DOHH2 (cell line): ENCODE results near the gene SHISA4.

Experiments used
- H3F3A ChIP-seq: fragments of 200-600 bp; sonication (generic), shearing (Covaris generic); 2 replicates; pipeline ENCODE4 v1.6.0; 2016; ENCODE audit warnings: antibody characterized with exemption, mild to moderate bottlenecking; ENCODE audit not compliant: control insufficient read depth, insufficient read depth
- H3K27ac ChIP-seq: fragments of 200-600 bp; sonication (generic); 2 replicates; pipeline ENCODE4 v1.5.1; 2014; ENCODE audit warnings: low read depth, mild to moderate bottlenecking, low read length, moderate library complexity
- H3K27me3 ChIP-seq: fragments of 200-600 bp; sonication (generic); 2 replicates; pipeline ENCODE4 v1.6.1; 2014; ENCODE audit warnings: mild to moderate bottlenecking, low read length, mixed read lengths; ENCODE audit not compliant: control insufficient read depth
- H3K36me3 ChIP-seq: fragments of 200-600 bp; sonication (generic); 2 replicates; pipeline ENCODE4 v1.6.1; 2014; ENCODE audit warnings: mild to moderate bottlenecking, low read length, moderate library complexity, mixed read lengths; ENCODE audit not compliant: control insufficient read depth
- H3K4me1 ChIP-seq: fragments of 200-600 bp; sonication (generic); 2 replicates; pipeline ENCODE4 v1.6.1; 2014; ENCODE audit warnings: mild to moderate bottlenecking, low read length, mixed read lengths; ENCODE audit not compliant: control insufficient read depth
- H3K4me2 ChIP-seq: fragments of 200-600 bp; sonication (generic); 2 replicates; pipeline ENCODE4 v1.6.0; 2014; ENCODE audit warnings: mild to moderate bottlenecking, low read length, moderate library complexity
- H3K4me3 ChIP-seq: fragments of 200-600 bp; sonication (generic); 2 replicates; pipeline ENCODE4 v1.5.1; 2014; ENCODE audit warnings: mild to moderate bottlenecking, low read length, mixed read lengths
- H3K79me2 ChIP-seq: fragments of 200-600 bp; sonication (generic); 2 replicates; pipeline ENCODE4 v1.6.1; 2014; ENCODE audit warnings: mild to moderate bottlenecking, low read length, mixed read lengths; ENCODE audit not compliant: control insufficient read depth
- H3K9me2 ChIP-seq: fragments of 200-600 bp; sonication (generic); replicated peaks from 2 replicates; pipeline ENCODE4 v1.6.1; 2014; ENCODE audit warnings: mild to moderate bottlenecking, low read length, mixed read lengths; ENCODE audit not compliant: control insufficient read depth
- H3K9me3 ChIP-seq: fragments of 200-600 bp; sonication (generic); 2 replicates; pipeline ENCODE4 v1.6.1; 2014; ENCODE audit warnings: antibody characterized with exemption, low read length, mixed read lengths; ENCODE audit not compliant: control insufficient read depth, insufficient read depth
- H4K20me1 ChIP-seq: fragments of 200-600 bp; sonication (generic); 2 replicates; pipeline ENCODE4 v1.6.0; 2014; ENCODE audit warnings: low read depth, mild to moderate bottlenecking, antibody characterized with exemption, low read length, moderate library complexity; ENCODE audit not compliant: control insufficient read depth, insufficient read depth
- CTCF ChIP-seq: fragments of 200-600 bp; sonication (generic); IDR thresholded peaks from one replicate; pipeline ENCODE4 v1.5.1; 2014; ENCODE audit warnings: antibody characterized with exemption, mild to moderate bottlenecking, low read depth, low read length; ENCODE audit not compliant: poor library complexity, severe bottlenecking
- EZH2phosphoT487 ChIP-seq: fragments of 200-600 bp; sonication (generic); IDR thresholded peaks from 2 replicates; pipeline ENCODE4 v1.6.1; 2017; ENCODE audit warnings: borderline replicate concordance, mild to moderate bottlenecking, antibody characterized with exemption, low read length, moderate library complexity, mixed read lengths

SHISA4 gene

DNA sequence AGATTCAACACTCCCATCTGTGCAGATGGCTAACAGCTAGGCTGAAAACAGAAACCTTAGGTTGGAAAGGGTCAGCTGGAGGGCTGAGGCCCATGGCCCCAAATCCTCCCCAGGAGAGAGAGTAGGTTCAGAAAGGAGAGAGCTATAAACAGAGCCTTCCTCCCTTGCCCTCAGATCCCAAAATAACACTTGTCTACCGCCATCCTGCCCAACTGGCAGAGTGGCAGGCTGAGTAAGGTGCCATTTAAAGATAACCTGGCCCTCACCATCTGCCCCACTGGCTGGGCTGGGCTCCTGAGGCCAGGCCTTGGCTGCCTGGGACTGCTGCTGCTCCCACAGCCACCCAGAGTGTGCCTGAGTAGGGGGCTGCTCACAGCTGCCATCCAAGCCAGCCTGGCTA is 4.3 kb upstream of the SHISA4 start:
- TF ChIP-seq EZH2phosphoT487 (no peak), CTCF (no peak)
- H3F3A ChIP-seq: peaks cover 6% of the 10 kb centered on the region; the same call in 1 of the 2 replicates
- H3K9me2 ChIP-seq: no peaks in the 10 kb centered on the region
- no peak overlapping the region for H3K4me2 ChIP-seq
- no peaks in the 10 kb centered on the region for H3K9me3 ChIP-seq
- H3K36me3 ChIP-seq: no peaks in the 10 kb centered on the region
- H3K4me3 ChIP-seq: no peak overlapping the region
- peaks cover 45% of the 10 kb centered on the region for H3K27me3 ChIP-seq
- no peaks in the 10 kb centered on the region for H3K79me2 ChIP-seq
- H4K20me1 ChIP-seq: no peaks in the 10 kb centered on the region; the same call in 1 of the 2 replicates
- H3K27ac ChIP-seq: no peak overlapping the region
- H3K4me1 ChIP-seq: peaks cover 5% of the 10 kb centered on the region; the same call in 1 of the 2 replicates

GRCh38 chr1:201885531-201886075 is 3.1 kb upstream of the SHISA4 start:
- peaks cover 5% of the 10 kb centered on the region; the same call in 1 of the 2 replicates for H3K4me1 ChIP-seq
- H3K4me2 ChIP-seq: no peak overlapping the region

DNA sequence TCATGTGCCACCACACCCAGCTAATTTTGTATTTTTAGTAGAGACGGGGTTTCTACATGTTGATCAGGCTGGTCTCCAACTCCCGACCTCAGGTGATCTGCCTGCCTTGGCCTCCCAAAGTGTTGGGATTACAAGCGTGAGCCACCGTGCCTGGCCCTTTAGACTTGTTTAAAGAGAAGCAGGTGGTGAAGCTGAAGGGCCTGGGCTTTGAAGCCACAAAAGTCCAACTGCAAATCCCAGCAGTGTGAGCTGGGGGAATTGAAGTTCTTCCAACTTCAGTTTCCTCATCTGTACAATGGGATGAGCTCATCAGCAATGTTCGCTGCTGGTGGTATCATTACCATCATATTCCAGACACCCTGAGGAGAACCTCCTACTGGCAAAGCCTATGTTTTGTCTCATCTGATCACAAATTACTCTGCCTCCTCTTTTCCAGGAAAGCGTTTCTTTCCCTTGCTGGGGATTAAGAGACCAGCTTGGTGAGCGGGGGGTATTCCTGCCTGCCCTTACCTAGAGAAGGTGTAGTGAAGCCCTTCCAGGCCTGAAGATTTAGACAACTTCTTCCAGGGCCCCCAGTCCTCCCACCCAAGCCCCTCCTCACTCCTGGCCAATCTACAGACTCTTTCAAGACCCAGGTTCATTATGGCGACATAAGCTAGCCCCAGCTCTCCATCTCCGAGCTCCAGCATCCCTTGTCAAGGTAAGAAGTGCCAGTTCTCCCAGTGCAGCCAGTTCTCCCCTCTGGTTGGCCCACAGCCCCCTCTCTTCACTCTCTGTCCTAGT is 2.4 kb upstream of the SHISA4 start:
- H3K27ac ChIP-seq: no peak overlapping the region
- H3K79me2 ChIP-seq: no peaks in the 10 kb centered on the region
- H3K9me2 ChIP-seq: no peaks in the 10 kb centered on the region
- no peaks in the 10 kb centered on the region; the same call in 1 of the 2 replicates for H4K20me1 ChIP-seq
- peaks cover 5% of the 10 kb centered on the region; the same call in 1 of the 2 replicates for H3K4me1 ChIP-seq
- peaks cover 55% of the 10 kb centered on the region for H3K27me3 ChIP-seq
- H3K4me3 ChIP-seq: no peak overlapping the region
- H3K36me3 ChIP-seq: no peaks in the 10 kb centered on the region
- TF ChIP-seq EZH2phosphoT487 (no peak), CTCF (no peak)
- no peaks in the 10 kb centered on the region for H3K9me3 ChIP-seq
- peaks cover 6% of the 10 kb centered on the region; the same call in 1 of the 2 replicates for H3F3A ChIP-seq
- H3K4me2 ChIP-seq: no peak overlapping the region

More at GRCh38 chr1:201885531-201886075, 3.1 kb upstream of the SHISA4 start:
- no peak overlapping the region for H3K4me3 ChIP-seq
- no peaks in the 10 kb centered on the region for H3K9me2 ChIP-seq
- H3F3A ChIP-seq: peaks cover 6% of the 10 kb centered on the region; the same call in 1 of the 2 replicates
- no peaks in the 10 kb centered on the region for H3K9me3 ChIP-seq
- H3K36me3 ChIP-seq: no peaks in the 10 kb centered on the region
- peaks cover 52% of the 10 kb centered on the region for H3K27me3 ChIP-seq
- no peaks in the 10 kb centered on the region; the same call in 1 of the 2 replicates for H4K20me1 ChIP-seq
- H3K27ac ChIP-seq: no peak overlapping the region
- TF ChIP-seq CTCF (no peak), EZH2phosphoT487 (no peak)
- H3K79me2 ChIP-seq: no peaks in the 10 kb centered on the region
